Activated CD4-positive, alpha-beta memory T cell treated with anti-CD3 and anti-CD28 coated beads, Interleukin-2, amount 10 ng/mL, durations not matched to agents 7 days and 5 days (primary cell): Measurements from ENCODE around the gene ARHGAP8. TPM values are rescaled to one million over a fixed set of nuclear protein-coding genes. Genes with fewer than 3 reads are reported as not detected.

Source experiments
- CTCF ChIA-PET: fragments of 350-600 bp; sonication (Branson Sonifier 250); formaldehyde crosslinking; loops from one replicate; lab custom pipeline; 2021; ENCODE audit warnings: antibody characterized with exemption, inconsistent platforms; lab: Charles Lee
- POLR2A ChIA-PET: fragments of 350-600 bp; sonication (Branson Sonifier 250); formaldehyde crosslinking; loops from one replicate; lab custom pipeline; 2021; ENCODE audit warnings: antibody characterized with exemption; lab: Charles Lee
- DNase-seq: peaks from one replicate; pipeline ENCODE4 v3.0.0-alpha.2; 2020
- H3K27ac Mint-ChIP-seq: one replicate; pipeline ENCODE4 v1.8.0; 2021; ENCODE audit warnings: mild to moderate bottlenecking, mixed read lengths
- H3K27me3 Mint-ChIP-seq: one replicate; pipeline ENCODE4 v1.8.0; 2021; ENCODE audit warnings: mixed read lengths
- H3K36me3 Mint-ChIP-seq: one replicate; pipeline ENCODE4 v1.8.0; 2021; ENCODE audit warnings: low read depth, mixed read lengths
- H3K4me1 Mint-ChIP-seq: one replicate; pipeline ENCODE4 v1.8.0; 2021; ENCODE audit warnings: mixed read lengths
- H3K4me3 Mint-ChIP-seq: one replicate; pipeline ENCODE4 v1.8.0; 2021; ENCODE audit warnings: mild to moderate bottlenecking, mixed read lengths
- H3K9me3 Mint-ChIP-seq: one replicate; pipeline ENCODE4 v1.8.0; 2021; ENCODE audit warnings: mixed read lengths
- total RNA-seq, 2 experiments: library from RNA; stranded (reverse); gene quantifications; one replicate each; pipeline ENCODE4 v1.2.3, GENCODE V29; 2021

The ARHGAP8 gene
- total RNA-seq, 2 experiments from 2014 or later: 0.70 to 0.78 TPM

- Mint-ChIP-seq H3K27ac (no peak overlapping the region), H3K4me3 (no peak overlapping the region), H3K36me3 (no peaks in the 10 kb centered on the region), H3K27me3 (peaks cover 5% of the 10 kb centered on the region), H3K9me3 (peaks cover 9% of the 10 kb centered on the region), H3K4me1 (no peaks in the 10 kb centered on the region)
- ChIA-PET CTCF (interaction anchor here (0.7 kb wide), 1 partner anchor 687 kb away, joined by 3 read pairs; no protein-coding TSS in a partner anchor), POLR2A (no interaction called here)
- DNase-seq: no peak
These were observed 20.7 kb downstream of the ARHGAP8 start for GRCh38 chr22:44773082-44773481.

- H3K36me3 Mint-ChIP-seq: no peaks in the 10 kb centered on the region
- H3K9me3 Mint-ChIP-seq: peaks cover 9% of the 10 kb centered on the region
- no peak overlapping the region for H3K27ac Mint-ChIP-seq
- DNase-seq: no peak
- H3K4me3 Mint-ChIP-seq: no peak overlapping the region
- ChIA-PET POLR2A (no interaction called here), CTCF (interaction anchor here (0.5 kb wide), 1 partner anchor 75 kb away, joined by 5 read pairs; no protein-coding TSS in a partner anchor)
- peaks cover 1% of the 10 kb centered on the region for H3K27me3 Mint-ChIP-seq
- H3K4me1 Mint-ChIP-seq: no peaks in the 10 kb centered on the region
These were observed 23.5 kb downstream of the ARHGAP8 start for GRCh38 chr22:44775862-44776261.

DNA sequence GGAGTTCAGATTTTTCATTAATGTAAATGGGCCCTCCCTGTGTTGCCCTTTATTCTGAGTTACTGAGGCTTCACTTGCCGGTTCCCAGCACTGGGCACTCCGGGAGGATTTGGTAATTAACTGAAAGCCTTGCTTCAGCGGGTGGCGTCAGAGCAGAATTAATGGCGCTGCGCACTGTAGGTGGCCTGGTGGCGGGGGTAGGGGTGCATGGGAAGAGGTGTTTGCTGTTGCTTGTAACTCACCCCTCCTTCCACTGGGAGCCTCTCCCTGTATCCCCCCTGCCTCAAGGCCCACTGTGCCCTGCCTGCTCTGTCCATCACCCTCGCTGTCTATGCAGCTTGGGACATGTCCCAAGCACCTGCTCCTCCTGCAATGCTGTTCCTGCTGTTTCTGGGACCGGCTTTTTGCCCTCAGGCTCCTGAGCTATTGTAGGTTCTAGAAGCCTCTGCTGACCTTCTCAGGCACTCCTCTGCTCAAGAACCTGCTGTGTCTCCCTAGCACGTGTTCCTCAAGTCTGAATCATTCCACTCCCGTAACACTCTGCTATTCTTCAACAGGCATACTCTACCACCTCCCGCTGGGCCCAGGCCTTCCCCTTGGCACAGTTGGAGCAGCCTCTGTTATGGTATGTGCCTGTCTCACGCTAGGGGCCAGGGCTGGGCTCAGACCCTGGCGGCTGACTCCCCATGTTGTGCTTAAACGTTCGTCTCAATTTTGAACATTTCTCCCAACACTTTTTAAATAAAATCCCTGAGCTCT, 24.4 kb downstream of the ARHGAP8 start:
- CTCF ChIA-PET: no interaction called here

DNA sequence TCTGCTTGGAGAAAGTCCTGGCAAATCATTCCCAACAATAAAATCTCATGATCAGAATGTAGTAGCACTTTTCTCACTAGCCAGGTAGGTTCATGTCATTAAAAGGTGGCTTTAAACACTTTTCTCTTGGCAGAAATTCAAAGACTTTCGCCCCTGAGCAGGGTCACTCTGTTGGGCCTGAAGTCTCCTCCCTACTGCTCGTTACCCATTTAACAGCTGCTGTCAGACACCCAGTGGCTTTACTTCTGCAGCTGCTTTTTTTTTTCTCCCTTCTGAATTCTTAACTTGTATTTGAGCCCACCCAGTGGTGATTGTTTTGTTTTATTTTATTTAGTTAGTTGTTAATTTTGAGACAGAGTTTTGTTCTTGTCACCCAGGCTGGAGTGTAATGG, 25.0 kb downstream of the ARHGAP8 start:
- H3K4me3 Mint-ChIP-seq: no peak overlapping the region
- H3K27me3 Mint-ChIP-seq: no peaks in the 10 kb centered on the region
- peaks cover 6% of the 10 kb centered on the region for H3K9me3 Mint-ChIP-seq
- no peaks in the 10 kb centered on the region for H3K36me3 Mint-ChIP-seq
- H3K27ac Mint-ChIP-seq: no peak overlapping the region
- no peak for DNase-seq
- ChIA-PET CTCF (no interaction called here), POLR2A (no interaction called here)
- no peaks in the 10 kb centered on the region for H3K4me1 Mint-ChIP-seq

More for the DNA sequence above, 24.4 kb downstream of the ARHGAP8 start:
- POLR2A ChIA-PET: no interaction called here
- no peaks in the 10 kb centered on the region for H3K4me1 Mint-ChIP-seq
- no peak for DNase-seq
- H3K27ac Mint-ChIP-seq: no peak overlapping the region
- H3K36me3 Mint-ChIP-seq: no peaks in the 10 kb centered on the region
- no peak overlapping the region for H3K4me3 Mint-ChIP-seq
- peaks cover under 1% of the 10 kb centered on the region for H3K27me3 Mint-ChIP-seq
- peaks cover 7% of the 10 kb centered on the region for H3K9me3 Mint-ChIP-seq

DNA sequence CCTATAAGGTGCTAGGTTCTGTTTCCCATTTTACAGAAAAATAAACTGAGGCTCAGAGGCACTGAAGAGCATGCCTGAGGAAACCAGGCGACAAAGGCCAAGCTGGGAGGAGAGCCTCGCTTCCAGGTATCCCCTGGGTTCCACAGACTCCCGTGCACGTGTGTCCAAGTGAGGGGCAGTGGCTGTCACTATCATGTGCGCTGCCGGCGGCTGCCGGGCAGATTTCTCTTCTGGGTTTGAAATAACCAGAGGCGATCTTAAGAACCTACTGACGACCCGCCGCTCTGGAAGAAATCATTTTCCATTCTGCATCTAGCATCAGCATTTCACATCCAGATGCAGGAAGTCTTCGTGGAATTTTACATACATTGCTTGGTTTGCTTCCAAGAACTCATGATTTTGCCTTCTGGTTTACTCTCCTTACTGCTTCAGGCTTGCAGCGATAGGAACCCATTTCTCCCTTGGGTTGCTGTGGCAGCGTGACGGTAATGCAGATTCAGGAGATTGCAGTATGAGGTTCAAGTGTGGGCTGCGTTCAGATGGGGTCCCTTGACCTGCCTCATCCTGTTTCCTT, 28.6 kb downstream of the ARHGAP8 start:
- Mint-ChIP-seq H3K27ac (no peak overlapping the region), H3K4me3 (no peak overlapping the region), H3K36me3 (no peaks in the 10 kb centered on the region), H3K27me3 (peaks cover 2% of the 10 kb centered on the region), H3K9me3 (no peaks in the 10 kb centered on the region), H3K4me1 (no peaks in the 10 kb centered on the region)
- ChIA-PET CTCF (no interaction called here), POLR2A (no interaction called here)
- no peak for DNase-seq

- H3K27me3 Mint-ChIP-seq: peaks cover 2% of the 10 kb centered on the region
- no peak overlapping the region for H3K4me3 Mint-ChIP-seq
- DNase-seq: no peak
- H3K27ac Mint-ChIP-seq: no peak overlapping the region
- no peaks in the 10 kb centered on the region for H3K9me3 Mint-ChIP-seq
- ChIA-PET CTCF (no interaction called here), POLR2A (no interaction called here)
- no peaks in the 10 kb centered on the region for H3K36me3 Mint-ChIP-seq
- H3K4me1 Mint-ChIP-seq: no peaks in the 10 kb centered on the region
These were observed 30.1 kb downstream of the ARHGAP8 start for GRCh38 chr22:44782363-44782963.

DNA sequence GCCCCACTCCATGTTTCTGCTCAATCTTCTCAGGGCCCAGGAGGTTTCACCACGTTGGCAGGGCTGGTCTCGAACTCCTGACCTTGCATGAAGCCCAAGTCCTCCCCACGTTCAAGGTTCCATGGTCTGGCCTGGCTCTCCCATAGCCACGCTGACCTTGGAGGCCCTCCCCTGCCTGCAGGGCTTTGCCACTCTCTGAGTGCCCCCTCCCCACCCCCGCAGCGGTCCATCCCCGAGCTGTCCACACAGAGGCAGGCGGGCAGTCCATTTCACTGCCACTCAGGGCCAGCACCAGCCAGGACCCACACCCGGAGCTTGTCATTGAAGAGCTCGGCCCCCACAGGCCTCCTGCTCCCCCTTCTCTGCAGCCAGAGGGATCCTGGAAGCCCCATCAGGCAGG, 30.7 kb downstream of the ARHGAP8 start:
- H3K27ac Mint-ChIP-seq: no peak overlapping the region
- H3K4me3 Mint-ChIP-seq: no peak overlapping the region
- CTCF ChIA-PET: no interaction called here
- no peaks in the 10 kb centered on the region for H3K4me1 Mint-ChIP-seq
- POLR2A ChIA-PET: no interaction called here
- no peak for DNase-seq
- no peaks in the 10 kb centered on the region for H3K36me3 Mint-ChIP-seq
- peaks cover 2% of the 10 kb centered on the region for H3K27me3 Mint-ChIP-seq
- H3K9me3 Mint-ChIP-seq: no peaks in the 10 kb centered on the region

DNA sequence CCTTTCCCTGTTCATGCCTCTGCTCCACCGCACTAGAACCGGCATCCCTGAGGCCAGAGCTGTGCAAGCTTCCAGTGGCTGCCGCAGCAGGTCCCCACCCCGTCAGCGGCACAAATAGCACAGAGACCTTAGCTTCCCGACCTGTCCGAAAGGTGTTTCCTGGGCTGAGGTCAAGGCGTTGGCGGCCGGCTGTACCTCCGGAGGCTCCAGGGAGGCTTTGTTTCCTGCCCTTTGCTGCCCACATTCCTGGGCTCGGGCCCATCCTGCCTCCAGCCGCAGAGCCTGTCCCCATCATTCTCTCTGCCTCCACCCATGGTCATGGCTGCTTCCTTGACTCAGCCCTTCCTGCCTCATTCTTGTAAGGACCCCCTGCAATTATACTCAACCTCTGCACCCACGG, 31.2 kb downstream of the ARHGAP8 start:
- DNase-seq: no peak
- ChIA-PET CTCF (no interaction called here), POLR2A (no interaction called here)
- no peaks in the 10 kb centered on the region for H3K4me1 Mint-ChIP-seq
- no peaks in the 10 kb centered on the region for H3K36me3 Mint-ChIP-seq
- no peak overlapping the region for H3K27ac Mint-ChIP-seq
- H3K9me3 Mint-ChIP-seq: no peaks in the 10 kb centered on the region
- peaks cover 2% of the 10 kb centered on the region for H3K27me3 Mint-ChIP-seq
- H3K4me3 Mint-ChIP-seq: no peak overlapping the region

DNA sequence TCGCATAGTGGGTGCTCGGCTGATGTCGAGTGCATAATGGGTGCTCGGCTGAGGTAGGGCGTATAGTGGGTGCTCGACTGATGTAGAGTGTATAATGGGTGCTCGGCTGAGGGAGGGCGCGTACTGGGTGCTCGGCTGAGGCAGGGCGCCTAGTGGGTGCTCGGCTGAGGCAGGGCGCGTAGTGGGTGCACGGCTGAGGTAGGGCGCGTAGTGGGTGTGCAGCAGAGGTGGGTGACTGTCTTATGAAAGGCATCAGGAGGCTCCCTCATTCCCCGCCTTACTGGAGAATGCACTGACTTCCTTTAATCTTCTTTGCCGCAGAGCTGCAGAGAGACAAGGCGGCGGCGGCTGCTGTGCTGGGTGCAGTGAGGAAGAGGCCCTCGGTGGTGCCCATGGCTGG, 33.8 kb downstream of the ARHGAP8 start:
- ChIA-PET CTCF (no interaction called here), POLR2A (no interaction called here)
- Mint-ChIP-seq H3K9me3 (no peaks in the 10 kb centered on the region), H3K36me3 (no peaks in the 10 kb centered on the region), H3K4me1 (no peaks in the 10 kb centered on the region), H3K4me3 (no peak overlapping the region), H3K27ac (no peak overlapping the region), H3K27me3 (peaks cover 2% of the 10 kb centered on the region)
- no peak for DNase-seq

DNA sequence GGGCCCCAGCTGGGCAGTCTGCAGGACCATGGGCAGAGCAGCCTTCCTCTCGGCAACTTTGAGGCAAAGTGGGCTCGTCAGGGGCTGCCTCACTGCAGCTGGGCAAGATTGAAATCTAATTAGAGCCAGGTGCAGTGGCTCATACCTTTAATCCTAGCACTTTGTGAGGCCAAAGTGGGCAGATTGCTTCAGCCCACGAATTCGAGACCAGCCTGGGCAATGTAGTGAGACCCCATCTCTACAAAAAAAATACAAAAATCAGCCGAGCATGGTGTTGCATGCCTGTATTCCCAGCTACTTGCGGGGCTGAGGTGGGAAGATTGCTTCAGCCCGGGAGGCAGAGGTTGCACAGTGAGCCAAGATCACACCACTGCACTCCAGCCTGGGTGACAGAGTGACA, 34.2 kb downstream of the ARHGAP8 start:
- Mint-ChIP-seq H3K4me1 (no peaks in the 10 kb centered on the region), H3K4me3 (no peak overlapping the region), H3K9me3 (no peaks in the 10 kb centered on the region), H3K27me3 (peaks cover 2% of the 10 kb centered on the region), H3K36me3 (no peaks in the 10 kb centered on the region), H3K27ac (no peak overlapping the region)
- CTCF ChIA-PET: no interaction called here
- POLR2A ChIA-PET: no interaction called here
- DNase-seq: no peak

DNA sequence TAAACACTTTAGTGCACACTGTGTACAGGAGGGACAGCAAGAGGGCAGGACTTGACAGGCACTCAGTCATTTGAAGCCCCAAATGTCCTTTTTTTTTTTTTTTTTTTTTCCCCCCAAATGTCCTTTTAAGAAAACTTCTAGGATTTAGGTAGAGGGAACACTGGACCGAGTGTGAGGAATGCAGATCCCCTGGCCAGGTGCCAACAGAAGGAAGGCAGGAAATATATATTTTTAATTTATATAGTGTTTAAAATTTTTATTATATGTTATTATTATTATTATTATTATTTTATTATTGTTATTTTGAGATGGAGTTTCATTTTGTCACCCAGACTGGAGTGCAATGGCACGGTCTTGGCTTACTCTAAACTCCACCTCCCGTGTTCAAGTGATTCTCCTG, 35.5 kb downstream of the ARHGAP8 start:
- DNase-seq: no peak
- ChIA-PET CTCF (no interaction called here), POLR2A (no interaction called here)
- H3K27me3 Mint-ChIP-seq: peaks cover 2% of the 10 kb centered on the region
- H3K4me3 Mint-ChIP-seq: no peak overlapping the region
- no peaks in the 10 kb centered on the region for H3K9me3 Mint-ChIP-seq
- no peaks in the 10 kb centered on the region for H3K36me3 Mint-ChIP-seq
- H3K27ac Mint-ChIP-seq: no peak overlapping the region
- no peaks in the 10 kb centered on the region for H3K4me1 Mint-ChIP-seq

DNA sequence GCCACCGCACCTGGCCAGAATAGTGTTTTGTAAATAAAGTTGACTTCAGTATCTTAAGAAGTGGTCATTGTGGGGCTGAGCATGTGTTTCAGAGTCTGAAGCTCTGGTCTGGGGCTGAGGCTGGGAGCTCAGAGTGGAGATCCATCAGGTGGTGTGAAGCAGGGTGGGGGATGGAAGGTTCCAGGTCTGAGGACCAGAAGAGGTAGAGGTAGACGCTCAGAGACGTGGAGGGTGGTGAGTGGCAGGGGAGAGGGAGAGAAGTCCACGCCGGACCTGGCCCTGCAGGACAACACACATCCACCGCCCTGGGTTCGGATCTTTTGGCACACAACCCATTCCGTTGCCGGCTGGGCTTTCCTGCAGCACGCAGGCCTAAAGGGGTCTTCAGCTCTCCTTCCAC, 40.7 kb downstream of the ARHGAP8 start:
- H3K4me3 Mint-ChIP-seq: no peak overlapping the region
- H3K9me3 Mint-ChIP-seq: no peaks in the 10 kb centered on the region
- H3K36me3 Mint-ChIP-seq: no peaks in the 10 kb centered on the region
- no peak overlapping the region for H3K27ac Mint-ChIP-seq
- POLR2A ChIA-PET: no interaction called here
- H3K27me3 Mint-ChIP-seq: no peaks in the 10 kb centered on the region
- CTCF ChIA-PET: no interaction called here
- no peaks in the 10 kb centered on the region for H3K4me1 Mint-ChIP-seq
- no peak for DNase-seq

DNA sequence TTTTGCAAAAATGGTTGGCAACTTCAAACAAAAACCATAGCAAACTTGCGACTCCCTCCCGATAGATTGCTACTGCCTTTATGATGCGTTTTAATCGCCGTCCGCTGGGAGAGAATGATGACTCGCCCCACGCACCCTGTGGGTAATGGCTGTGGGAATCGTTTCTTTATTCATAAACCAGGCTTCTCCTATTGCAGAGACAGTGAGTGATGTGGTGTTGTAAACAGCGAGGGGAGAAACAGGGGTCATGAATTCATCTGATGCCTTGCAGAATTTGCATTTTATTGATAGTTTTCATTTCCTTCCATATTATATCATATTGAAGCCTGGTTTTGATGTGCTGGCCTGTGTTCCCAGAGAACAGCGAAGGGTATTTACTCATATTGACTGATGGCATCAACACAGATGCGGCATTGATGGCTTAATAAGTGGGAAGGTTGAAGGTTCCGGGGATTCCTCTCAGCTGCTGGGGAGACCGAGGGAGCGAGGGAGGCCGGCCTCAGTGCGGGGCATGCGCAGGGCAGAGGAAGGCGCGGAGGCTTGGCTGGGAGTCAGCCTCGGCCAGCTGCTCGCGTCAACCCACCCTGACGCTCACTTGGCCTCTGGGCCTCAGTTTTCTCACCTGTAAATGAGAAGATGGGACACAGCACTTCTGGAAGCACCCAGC, 41.3 kb downstream of the ARHGAP8 start:
- Mint-ChIP-seq H3K9me3 (no peaks in the 10 kb centered on the region), H3K36me3 (no peaks in the 10 kb centered on the region), H3K4me3 (no peak overlapping the region), H3K27ac (no peak overlapping the region), H3K4me1 (no peaks in the 10 kb centered on the region), H3K27me3 (no peaks in the 10 kb centered on the region)
- ChIA-PET POLR2A (no interaction called here), CTCF (no interaction called here)
- no peak for DNase-seq
